Fibroblast of lung (primary cell): ENCODE results near the gene C16orf74. TPM values are rescaled to one million over a fixed set of nuclear protein-coding genes. Genes with fewer than 3 reads are reported as not detected.

Experiments used
- DNase-seq, 2 donors: peaks; one replicate each; pipeline versions ENCODE4 v3.0.0 to v3.0.0-alpha.2; 2010; ENCODE audit warnings: low read depth in 2 of 2
- H2AFZ ChIP-seq: 2 replicates; pipeline ENCODE4 v1.5.1; 2012; ENCODE audit warnings: low read length, control low read depth, inconsistent platforms
- H3K27ac ChIP-seq: 2 replicates; pipeline ENCODE4 v1.5.1; 2011; ENCODE audit warnings: low read length, control low read depth; ENCODE audit not compliant: insufficient read depth
- H3K27me3 ChIP-seq: 2 replicates; pipeline ENCODE4 v1.5.1; 2011; ENCODE audit warnings: mild to moderate bottlenecking, low read length; ENCODE audit not compliant: control insufficient read depth, insufficient read depth
- H3K36me3 ChIP-seq: 2 replicates; pipeline ENCODE4 v1.5.1; 2011; ENCODE audit warnings: low read length; ENCODE audit not compliant: control insufficient read depth, insufficient read depth
- H3K4me1 ChIP-seq: 2 replicates; pipeline ENCODE4 v1.5.1; 2011; ENCODE audit warnings: low read length; ENCODE audit not compliant: control insufficient read depth, insufficient read depth; ENCODE audit errors: extremely low read depth
- H3K4me2 ChIP-seq: 2 replicates; pipeline ENCODE4 v1.5.1; 2011; ENCODE audit warnings: low read length, control low read depth; ENCODE audit not compliant: insufficient read depth; ENCODE audit errors: extremely low read depth
- H3K4me3 ChIP-seq, 4 experiments: fragments of 200-600 bp in 1 of 4; sonication (generic) in 1 of 4; replicated peaks in 1 of 4; 2 replicates each; pipeline ENCODE4 v1.5.1; 2011 to 2016; ENCODE audit warnings: low read length in 4 of 4, low read depth in 3 of 4, mild to moderate bottlenecking in 3 of 4, control low read depth in 2 of 4, inconsistent platforms in 1 of 4, mixed read lengths in 1 of 4; ENCODE audit not compliant: insufficient read depth in 1 of 4; ENCODE audit errors: control extremely low read depth in 1 of 4
- H3K79me2 ChIP-seq: 2 replicates; pipeline ENCODE4 v1.5.1; 2012; ENCODE audit warnings: mild to moderate bottlenecking, low read length, inconsistent platforms; ENCODE audit not compliant: control insufficient read depth, insufficient read depth
- H3K9ac ChIP-seq: 2 replicates; pipeline ENCODE4 v1.5.1; 2011; ENCODE audit warnings: mild to moderate bottlenecking, low read length, control low read depth; ENCODE audit not compliant: insufficient read depth
- H3K9me3 ChIP-seq: 2 replicates; pipeline ENCODE4 v1.5.1; 2012; ENCODE audit warnings: low read depth, low read length; ENCODE audit not compliant: control insufficient read depth, insufficient read depth
- H4K20me1 ChIP-seq: 2 replicates; pipeline ENCODE4 v1.5.1; 2011; ENCODE audit warnings: low read length; ENCODE audit not compliant: control insufficient read depth, insufficient read depth; ENCODE audit errors: extremely low read depth
- EZH2 ChIP-seq: IDR thresholded peaks from 2 replicates; pipeline ENCODE4 v1.5.1; 2012; ENCODE audit warnings: low read length, control low read depth, mild to moderate bottlenecking; ENCODE audit errors: missing control alignments
- polyA plus RNA-seq, 2 donors: library from polyadenylated mRNA; depleted of rRNA in 1 of 2; stranded (reverse) in 1 of 2; unstranded in 1 of 2; fragments of >200 nt; gene quantifications; 2 replicates each; pipeline ENCODE4 v1.2.1, GENCODE V29; 2011 to 2012; ENCODE audit warnings: missing spikeins in 1 of 2
- total RNA-seq: library from RNA; depleted of rRNA; stranded (reverse); fragments of >200 nt; gene quantifications from 2 replicates; pipeline ENCODE4 v1.2.1, GENCODE V29; 2014
- TF ChIP-seq, protein P1 (sequence below), 2 donors: IDR thresholded peaks in 1 of 2; conservative IDR thresholded peaks in 1 of 2; 1 replicate in 1 of 2; 2 replicates in 1 of 2; pipeline ENCODE4 v1.5.1; 2011 to 2012; ENCODE audit warnings: low read length in 2 of 2, control low read depth in 1 of 2, inconsistent platforms in 1 of 2, low read depth in 1 of 2, mild to moderate bottlenecking in 1 of 2

Gene C16orf74
- total and polyA plus RNA-seq, 2 donors (not counting 1 experiment from before 2014, with no cell fraction given) = 4.6 to 6.4 TPM

GRCh38 chr16:85768199-85768598 is 17.3 kb upstream of the C16orf74 start:
- Histone ChIP-seq H2AFZ (no peak overlapping the region), H3K4me3 (no peak overlapping the region), H3K9me3 (no peaks in the 10 kb centered on the region), H3K27me3 (no peaks in the 10 kb centered on the region), H3K27ac (peak overlapping the region; percentile 39), H4K20me1 (no peaks in the 10 kb centered on the region), H3K4me1 (peaks cover 9% of the 10 kb centered on the region), H3K4me2 (no peak overlapping the region), H3K79me2 (no peaks in the 10 kb centered on the region), H3K9ac (no peak overlapping the region), H3K36me3 (no peaks in the 10 kb centered on the region)
- TF ChIP-seq, protein P1, sequence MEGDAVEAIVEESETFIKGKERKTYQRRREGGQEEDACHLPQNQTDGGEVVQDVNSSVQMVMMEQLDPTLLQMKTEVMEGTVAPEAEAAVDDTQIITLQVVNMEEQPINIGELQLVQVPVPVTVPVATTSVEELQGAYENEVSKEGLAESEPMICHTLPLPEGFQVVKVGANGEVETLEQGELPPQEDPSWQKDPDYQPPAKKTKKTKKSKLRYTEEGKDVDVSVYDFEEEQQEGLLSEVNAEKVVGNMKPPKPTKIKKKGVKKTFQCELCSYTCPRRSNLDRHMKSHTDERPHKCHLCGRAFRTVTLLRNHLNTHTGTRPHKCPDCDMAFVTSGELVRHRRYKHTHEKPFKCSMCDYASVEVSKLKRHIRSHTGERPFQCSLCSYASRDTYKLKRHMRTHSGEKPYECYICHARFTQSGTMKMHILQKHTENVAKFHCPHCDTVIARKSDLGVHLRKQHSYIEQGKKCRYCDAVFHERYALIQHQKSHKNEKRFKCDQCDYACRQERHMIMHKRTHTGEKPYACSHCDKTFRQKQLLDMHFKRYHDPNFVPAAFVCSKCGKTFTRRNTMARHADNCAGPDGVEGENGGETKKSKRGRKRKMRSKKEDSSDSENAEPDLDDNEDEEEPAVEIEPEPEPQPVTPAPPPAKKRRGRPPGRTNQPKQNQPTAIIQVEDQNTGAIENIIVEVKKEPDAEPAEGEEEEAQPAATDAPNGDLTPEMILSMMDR (conservative IDR thresholded peaks at IDR 0.05 in 1 of 2, IDR thresholded peaks at IDR 0.05 in 1 of 2; ENCODE audit: low read depth in 1 of 2, low read length in 2 of 2) = no peak
- TF ChIP-seq EZH2 = no peak
- no peak for DNase-seq

- peak overlapping the region; percentile 77 for H2AFZ ChIP-seq
- H3K4me2 ChIP-seq = peak overlapping the region; percentile 48
- peaks cover 9% of the 10 kb centered on the region for H3K4me1 ChIP-seq
- H3K36me3 ChIP-seq = no peaks in the 10 kb centered on the region
- H3K9me3 ChIP-seq = no peaks in the 10 kb centered on the region
- H3K4me3 ChIP-seq = no peak overlapping the region
- DNase-seq = peak; percentile 84 to 86
- TF ChIP-seq, protein P1 (conservative IDR thresholded peaks at IDR 0.05 in 1 of 2, IDR thresholded peaks at IDR 0.05 in 1 of 2; ENCODE audit: low read depth in 1 of 2, low read length in 2 of 2) = no peak
- TF ChIP-seq EZH2 = no peak
- no peaks in the 10 kb centered on the region for H4K20me1 ChIP-seq
- H3K9ac ChIP-seq = no peak overlapping the region
- no peaks in the 10 kb centered on the region for H3K79me2 ChIP-seq
- peak overlapping the region; percentile 71 for H3K27ac ChIP-seq
- H3K27me3 ChIP-seq = no peaks in the 10 kb centered on the region
Measured at GRCh38 chr16:85767531-85767930, 16.6 kb upstream of the C16orf74 start.

- Histone ChIP-seq H3K79me2 (no peaks in the 10 kb centered on the region), H3K4me1 (peaks cover 9% of the 10 kb centered on the region), H3K27me3 (no peaks in the 10 kb centered on the region), H2AFZ (no peak overlapping the region), H3K4me3 (no peak overlapping the region), H3K9me3 (no peaks in the 10 kb centered on the region), H4K20me1 (no peaks in the 10 kb centered on the region), H3K27ac (no peak overlapping the region), H3K4me2 (no peak overlapping the region), H3K9ac (no peak overlapping the region), H3K36me3 (no peaks in the 10 kb centered on the region)
- TF ChIP-seq, protein P1 (conservative IDR thresholded peaks at IDR 0.05 in 1 of 2, IDR thresholded peaks at IDR 0.05 in 1 of 2; ENCODE audit: low read depth in 1 of 2, low read length in 2 of 2) = no peak
- no peak for DNase-seq
Measured at GRCh38 chr16:85765767-85766166, 14.9 kb upstream of the C16orf74 start.
